ENCODE measurements around the gene FOXL2.

DNA sequence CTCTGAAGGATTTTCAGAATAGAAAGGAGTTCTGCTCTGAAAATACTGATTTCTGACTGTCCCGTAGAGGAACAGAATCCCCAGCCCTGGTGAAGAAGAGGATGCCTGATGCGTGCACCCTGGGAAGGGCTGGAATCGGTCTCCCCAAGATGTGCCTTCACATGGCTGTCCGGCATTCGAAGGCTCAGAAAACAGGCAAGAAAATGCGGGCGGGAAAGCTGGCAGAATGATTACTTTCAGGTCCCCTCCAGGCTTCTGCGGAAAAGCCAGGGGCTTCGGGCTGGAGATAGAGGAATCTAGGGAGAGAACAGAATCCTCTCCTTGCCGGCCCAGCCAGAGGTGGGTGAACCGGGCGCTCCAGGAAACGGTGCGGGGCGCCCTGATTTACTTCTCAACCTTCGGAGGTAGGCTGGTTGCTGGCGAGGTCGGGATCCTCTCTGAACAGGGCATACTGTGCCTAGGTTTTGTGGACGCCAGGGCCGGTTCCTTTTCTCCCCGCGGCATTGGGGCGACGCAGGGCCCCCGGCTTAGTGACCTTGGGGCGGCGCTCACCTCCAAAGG lies 2.6 kb upstream of the FOXL2 start:
- no peak for TF ChIP-seq SP1 (IDR thresholded peaks at IDR 0.05)
- TF ChIP-seq SP1 (CRISPR knock-in tag; IDR thresholded peaks at IDR 0.05): no peak
- TF ChIP-seq ZNF7 (CRISPR knock-in tag; IDR thresholded peaks at IDR 0.05): no peak
- TF ChIP-seq SNRNP70 (IDR thresholded peaks at IDR 0.05; ENCODE audit: low read depth, low read length): no peak
- TF ChIP-seq SRF (IDR thresholded peaks at IDR 0.05; ENCODE audit: low read depth, low read length): no peak
- TF ChIP-seq NBN (conservative IDR thresholded peaks at IDR 0.05): no peak
- TF ChIP-seq FOXJ3 (CRISPR knock-in tag; IDR thresholded peaks at IDR 0.05; ENCODE audit: borderline replicate concordance): no peak
- TF ChIP-seq, protein P1, sequence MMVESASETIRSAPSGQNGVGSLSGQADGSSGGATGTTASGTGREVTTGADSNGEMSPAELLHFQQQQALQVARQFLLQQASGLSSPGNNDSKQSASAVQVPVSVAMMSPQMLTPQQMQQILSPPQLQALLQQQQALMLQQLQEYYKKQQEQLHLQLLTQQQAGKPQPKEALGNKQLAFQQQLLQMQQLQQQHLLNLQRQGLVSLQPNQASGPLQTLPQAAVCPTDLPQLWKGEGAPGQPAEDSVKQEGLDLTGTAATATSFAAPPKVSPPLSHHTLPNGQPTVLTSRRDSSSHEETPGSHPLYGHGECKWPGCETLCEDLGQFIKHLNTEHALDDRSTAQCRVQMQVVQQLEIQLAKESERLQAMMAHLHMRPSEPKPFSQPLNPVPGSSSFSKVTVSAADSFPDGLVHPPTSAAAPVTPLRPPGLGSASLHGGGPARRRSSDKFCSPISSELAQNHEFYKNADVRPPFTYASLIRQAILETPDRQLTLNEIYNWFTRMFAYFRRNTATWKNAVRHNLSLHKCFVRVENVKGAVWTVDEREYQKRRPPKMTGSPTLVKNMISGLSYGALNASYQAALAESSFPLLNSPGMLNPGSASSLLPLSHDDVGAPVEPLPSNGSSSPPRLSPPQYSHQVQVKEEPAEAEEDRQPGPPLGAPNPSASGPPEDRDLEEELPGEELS (CRISPR knock-in tag; IDR thresholded peaks at IDR 0.05): no peak
